ENCODE data around the gene SLIT3.
"Not testable (repeated sequence)": the region's sequence is repeated elsewhere in the genome, so short reads cannot be mapped to it uniquely, and the experiment has no call there.

The SLIT3 gene

GRCh38 chr5:168648576-168648975 is 652.4 kb downstream of the SLIT3 start:
- no peak for DNase-seq (ENCODE audit: low read depth)

GRCh38 chr5:168648016-168648415 is 652.9 kb downstream of the SLIT3 start:
- H3K4me3 ChIP-seq (ENCODE audit: control insufficient read depth, low read depth, low read length) = no peak overlapping the region
- no peak for DNase-seq (ENCODE audit: low read depth)
- TF ChIP-seq CTCF (conservative IDR thresholded peaks at IDR 0.05; ENCODE audit: control insufficient read depth, insufficient read depth, low read depth, low read length) = no peak

More at GRCh38 chr5:168648576-168648975, 652.4 kb downstream of the SLIT3 start:
- no peak for TF ChIP-seq CTCF (conservative IDR thresholded peaks at IDR 0.05; ENCODE audit: control insufficient read depth, insufficient read depth, low read depth, low read length)
- no peak overlapping the region for H3K4me3 ChIP-seq (ENCODE audit: control insufficient read depth, low read depth, low read length)

GRCh38 chr5:168647083-168647482 is 653.9 kb downstream of the SLIT3 start:
- no peak overlapping the region for H3K4me3 ChIP-seq (ENCODE audit: control insufficient read depth, low read depth, low read length)
- DNase-seq (ENCODE audit: low read depth) = peak; percentile 47
- no peak for TF ChIP-seq CTCF (conservative IDR thresholded peaks at IDR 0.05; ENCODE audit: control insufficient read depth, insufficient read depth, low read depth, low read length)

- DNase-seq (ENCODE audit: low read depth) = no peak
- TF ChIP-seq CTCF (conservative IDR thresholded peaks at IDR 0.05; ENCODE audit: control insufficient read depth, insufficient read depth, low read depth, low read length) = no peak
Measured at GRCh38 chr5:168646335-168646734, 654.6 kb downstream of the SLIT3 start.

GRCh38 chr5:168645195-168645594 is 655.7 kb downstream of the SLIT3 start:
- H3K4me3 ChIP-seq (ENCODE audit: control insufficient read depth, low read depth, low read length) = no peak overlapping the region
- no peak for DNase-seq (ENCODE audit: low read depth)
- no peak for TF ChIP-seq CTCF (conservative IDR thresholded peaks at IDR 0.05; ENCODE audit: control insufficient read depth, insufficient read depth, low read depth, low read length)

More at GRCh38 chr5:168646335-168646734, 654.6 kb downstream of the SLIT3 start:
- no peak overlapping the region for H3K4me3 ChIP-seq (ENCODE audit: control insufficient read depth, low read depth, low read length)

GRCh38 chr5:168642019-168642418 is 658.9 kb downstream of the SLIT3 start:
- H3K4me3 ChIP-seq (ENCODE audit: control insufficient read depth, low read depth, low read length) = no peak overlapping the region
- DNase-seq (ENCODE audit: low read depth) = no peak
- TF ChIP-seq CTCF (conservative IDR thresholded peaks at IDR 0.05; ENCODE audit: control insufficient read depth, insufficient read depth, low read depth, low read length) = no peak

- DNase-seq (ENCODE audit: low read depth); H3K4me3 ChIP-seq (ENCODE audit: control insufficient read depth, low read depth, low read length): not testable (repeated sequence)
Measured at GRCh38 chr5:168638846-168639245, 662.1 kb downstream of the SLIT3 start.
